ENCODE data around the gene DAGLA.
"Not testable (repeated sequence)": the region's sequence is repeated elsewhere in the genome, so short reads cannot be mapped to it uniquely, and the experiment has no call there.

DNA sequence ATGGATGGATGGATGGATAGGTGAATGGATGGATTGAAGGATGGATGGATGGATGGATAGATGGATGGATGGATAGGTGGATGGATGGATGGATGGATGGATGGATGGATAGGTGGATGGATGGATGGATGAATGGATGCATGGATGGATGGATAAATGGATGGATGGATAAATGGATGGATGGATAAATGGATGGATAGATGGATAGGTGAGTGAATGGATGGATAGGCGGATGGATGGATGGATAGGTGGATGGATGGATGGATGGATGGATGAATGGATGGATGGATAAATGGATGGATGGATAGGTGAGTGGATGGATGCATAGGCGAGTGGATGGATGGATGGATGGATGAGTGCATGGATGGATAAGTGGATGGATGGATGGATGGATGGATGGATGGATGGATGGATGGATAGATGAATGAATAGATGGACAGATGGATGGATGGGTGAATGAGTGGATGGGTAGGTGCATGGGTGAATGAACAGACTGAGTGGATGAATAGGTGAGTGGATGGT is 6.2 kb upstream of the DAGLA start:
- TF ChIP-seq CTCF (conservative IDR thresholded peaks at IDR 0.05; ENCODE audit: low read depth, low read length); EZH2 (IDR thresholded peaks at IDR 0.05; ENCODE audit: low read length, unreplicated experiment); EZH2phosphoT487 (IDR thresholded peaks at IDR 0.05; ENCODE audit: borderline replicate concordance, low read length): not testable (repeated sequence)

Measured in PC-3 (cell line).